Medulla oblongata (tissue), 1 donor: ENCODE measurements around the gene FCN1.

ENCODE experiments used
- DNase-seq: peaks from one replicate; pipeline ENCODE4 v3.0.0-alpha.2; 2015; ENCODE audit errors: extremely low spot score

The FCN1 gene

DNA sequence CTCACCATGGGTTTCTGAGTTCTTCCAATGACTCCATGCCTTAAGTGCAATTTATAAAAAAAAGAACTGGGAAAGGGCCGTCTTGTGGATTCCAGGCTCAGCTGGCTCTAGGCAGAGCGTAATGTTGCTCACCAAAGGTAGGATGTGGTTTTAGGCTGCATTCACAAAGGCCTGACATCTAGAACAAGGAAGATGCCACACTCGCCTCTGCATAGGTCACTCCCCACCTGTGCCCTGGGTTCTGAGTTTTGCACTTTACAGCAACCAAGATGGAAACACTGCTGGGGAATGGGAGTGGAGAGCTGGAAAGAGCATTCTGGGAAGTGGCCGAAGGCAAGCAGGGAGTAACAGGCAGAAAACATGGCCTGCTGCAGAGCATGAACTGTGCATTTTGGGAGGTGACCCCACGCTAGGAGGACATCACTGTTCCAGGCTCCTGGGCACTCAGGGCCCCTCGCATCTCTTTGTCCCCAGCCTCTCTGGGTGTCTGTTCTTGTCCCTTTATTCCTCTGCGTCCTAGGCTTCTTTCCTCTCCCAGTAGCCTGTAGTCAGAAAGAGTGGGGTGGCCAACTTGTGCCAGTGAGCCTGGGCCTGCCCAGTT is 24.8 kb downstream of the FCN1 start:
- no peak for DNase-seq

DNA sequence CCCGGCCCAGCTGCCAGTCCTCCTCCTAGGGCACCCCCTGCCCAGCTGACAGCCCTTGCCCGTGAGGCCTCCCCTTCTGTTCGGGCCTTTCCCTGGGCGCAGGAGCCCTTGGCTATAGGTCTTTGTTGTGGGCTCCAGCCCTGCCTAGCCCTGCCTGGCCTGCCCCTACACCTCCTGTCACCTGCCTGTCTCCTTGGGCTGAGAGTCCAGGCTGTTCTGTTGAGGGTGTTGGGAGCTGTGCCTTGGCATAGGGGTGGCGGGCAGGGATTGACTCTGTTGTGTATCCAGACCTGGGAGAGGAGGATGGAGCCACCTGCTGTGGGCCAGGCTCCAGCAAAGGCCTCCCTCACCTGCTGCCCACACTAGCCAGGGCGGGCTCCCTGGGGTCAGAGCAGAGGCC is 25.5 kb downstream of the FCN1 start:
- no peak for DNase-seq

DNA sequence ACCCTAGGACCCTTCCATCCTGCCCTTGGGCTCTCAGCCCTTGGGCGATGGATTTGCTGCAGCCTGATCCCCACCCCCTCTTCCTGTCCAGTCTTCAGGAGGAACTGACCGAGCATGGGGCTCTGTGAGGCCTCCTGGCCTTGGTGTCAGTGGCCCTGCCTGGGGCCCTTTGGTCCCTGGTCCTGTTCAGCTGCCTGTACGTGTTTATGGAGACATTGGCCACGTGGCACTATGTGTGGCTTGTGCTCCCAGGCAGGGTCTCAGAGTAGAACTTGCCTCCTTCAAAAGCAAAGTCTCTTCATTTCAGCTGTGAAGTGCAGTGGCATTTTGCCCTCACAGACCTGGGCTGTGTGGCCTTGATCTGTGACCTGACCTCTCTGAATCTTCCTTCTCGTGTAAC is 26.0 kb downstream of the FCN1 start:
- no peak for DNase-seq

DNA sequence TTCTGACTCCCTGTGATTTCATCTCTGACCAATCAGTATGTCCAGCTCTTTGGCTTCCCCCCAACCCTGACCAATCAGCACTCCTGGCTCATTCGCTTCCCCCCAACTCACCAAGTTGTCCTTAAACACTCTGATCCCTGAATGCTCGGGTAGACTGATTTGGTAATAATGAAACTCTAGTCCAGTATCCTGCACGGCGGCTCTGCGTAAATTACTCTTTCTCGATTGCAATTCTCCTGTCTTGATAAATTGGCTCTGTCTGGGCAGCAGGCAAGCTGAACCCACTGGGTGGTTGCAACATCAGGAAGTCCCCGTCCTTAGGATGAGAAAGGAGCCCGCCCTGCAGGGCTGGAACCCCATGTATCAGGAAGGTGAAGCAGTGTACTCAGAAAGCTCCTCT is 26.7 kb downstream of the FCN1 start:
- DNase-seq: no peak

DNA sequence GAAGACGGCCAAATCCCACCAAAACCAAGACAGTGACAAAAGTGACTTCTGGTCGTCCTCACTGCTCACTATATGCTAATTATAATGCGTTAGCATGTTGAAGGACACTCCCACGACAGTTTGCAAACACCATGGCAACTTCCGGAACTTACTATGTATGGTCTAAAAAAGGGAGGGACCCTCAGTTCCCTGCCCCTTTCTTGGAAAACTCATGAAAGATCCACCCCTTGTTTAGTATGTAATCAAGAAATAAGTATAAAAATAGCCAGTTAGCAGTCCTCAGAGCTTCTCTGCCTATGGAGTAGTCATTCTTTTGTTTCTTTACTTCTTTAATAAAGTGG is 27.6 kb downstream of the FCN1 start:
- no peak for DNase-seq

DNA sequence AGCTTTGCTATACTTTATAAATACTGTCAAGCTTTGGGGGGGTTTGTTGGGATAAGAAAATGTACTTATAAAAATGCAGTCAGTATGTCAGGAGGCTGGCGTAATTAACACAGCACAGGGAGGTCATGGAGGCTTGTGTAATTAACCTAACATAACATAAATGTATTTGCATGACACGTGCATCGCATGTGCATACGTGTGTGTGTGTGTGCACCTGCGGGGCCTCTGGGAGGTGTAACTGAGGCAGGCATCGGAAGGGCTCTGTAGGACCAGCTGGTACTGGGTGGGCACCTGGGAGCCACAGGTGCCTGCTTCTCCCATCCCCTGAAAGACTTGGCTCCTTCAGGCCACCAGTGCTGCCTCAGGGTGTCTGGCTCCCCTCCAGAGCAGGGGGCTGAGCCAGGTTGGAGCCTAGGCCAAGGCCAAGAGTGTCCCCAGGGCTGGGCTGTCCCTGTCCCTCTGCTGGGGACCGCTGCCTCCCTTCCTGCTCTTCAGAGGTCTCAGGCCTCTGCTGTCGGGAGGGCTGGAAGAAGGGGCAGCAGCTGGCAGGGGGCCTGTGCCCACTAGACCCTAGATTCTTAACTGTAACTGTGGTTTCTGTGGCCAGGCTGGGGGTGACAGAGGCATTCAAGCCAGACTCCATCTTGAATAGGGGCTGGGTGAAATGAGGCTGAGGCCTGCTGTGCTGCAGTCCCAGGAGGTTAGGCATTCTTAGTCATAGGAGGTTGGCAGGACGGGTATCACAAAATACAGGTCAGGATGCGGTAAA is 28.1 kb downstream of the FCN1 start:
- DNase-seq: no peak

DNA sequence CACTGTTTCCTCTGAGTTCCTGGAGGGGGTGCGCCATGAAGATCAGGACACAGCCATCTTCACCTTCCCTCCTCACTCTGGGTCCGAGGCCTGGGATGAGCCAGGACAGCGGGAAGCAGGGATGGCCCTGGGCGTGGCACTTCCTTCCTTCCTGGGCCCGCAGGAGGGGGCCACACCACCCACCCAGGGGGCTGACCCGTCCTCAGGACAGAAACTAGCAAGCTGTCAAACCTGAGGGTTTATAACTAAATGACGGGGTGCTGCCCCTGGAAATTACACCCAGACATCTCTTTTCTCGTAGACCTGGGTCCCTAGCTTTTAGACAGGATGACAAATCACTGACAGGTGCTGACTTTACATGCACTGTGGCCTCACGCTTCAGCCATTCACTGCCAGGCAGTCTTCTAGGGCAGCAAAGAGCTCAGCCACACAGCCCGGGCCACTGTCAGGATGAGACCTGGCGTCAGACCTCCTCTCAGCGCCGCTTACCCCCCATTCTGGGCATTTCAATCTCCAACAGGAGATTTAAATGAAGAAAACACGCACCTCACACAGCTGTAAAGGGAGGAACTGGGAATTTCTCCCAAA is 29.0 kb downstream of the FCN1 start:
- no peak for DNase-seq

DNA sequence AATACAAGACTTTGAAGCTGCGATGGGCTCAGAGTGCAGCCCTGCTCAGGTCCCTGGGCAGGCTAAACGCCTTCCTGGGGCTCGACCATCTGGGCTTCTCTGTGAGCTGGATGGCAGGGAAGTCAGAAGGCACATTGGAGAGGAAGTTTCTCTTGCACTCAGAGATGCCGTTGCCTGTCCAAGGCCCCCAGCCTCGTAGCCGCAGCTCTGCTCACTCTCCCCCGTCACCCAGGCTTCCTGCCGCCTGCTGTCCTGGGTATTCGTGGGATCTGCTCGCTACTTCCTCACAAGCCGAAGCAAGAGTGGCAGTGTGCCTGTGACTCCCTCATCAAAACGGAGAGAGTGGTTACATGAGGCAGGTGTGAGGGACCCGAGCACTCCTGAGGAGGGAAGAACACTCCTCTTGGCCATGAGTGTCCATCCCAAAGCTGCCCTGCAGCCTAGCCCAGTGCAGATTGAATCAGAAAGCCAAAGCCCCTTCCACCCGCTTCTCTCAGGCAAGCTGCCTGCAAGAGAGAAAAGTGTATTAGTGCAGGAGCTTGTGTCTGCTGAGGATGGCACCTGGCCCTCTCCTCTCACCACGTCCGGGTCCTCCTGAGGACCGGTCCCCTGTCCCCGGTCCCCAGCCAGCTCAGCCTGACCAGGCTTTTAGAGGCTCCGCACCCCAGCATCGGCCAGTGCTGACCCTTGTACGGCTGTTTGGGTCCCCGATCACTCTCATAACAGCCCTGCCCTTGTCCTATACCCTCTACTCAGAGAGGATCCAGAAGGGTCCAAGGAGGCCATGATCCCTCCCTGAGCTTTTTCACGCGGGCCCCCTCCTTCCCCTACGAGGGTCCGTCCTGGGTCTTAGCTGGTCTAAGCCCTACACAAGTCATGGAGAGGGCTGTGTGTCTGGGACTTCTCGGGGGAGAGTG is 29.8 kb downstream of the FCN1 start:
- no peak for DNase-seq

DNA sequence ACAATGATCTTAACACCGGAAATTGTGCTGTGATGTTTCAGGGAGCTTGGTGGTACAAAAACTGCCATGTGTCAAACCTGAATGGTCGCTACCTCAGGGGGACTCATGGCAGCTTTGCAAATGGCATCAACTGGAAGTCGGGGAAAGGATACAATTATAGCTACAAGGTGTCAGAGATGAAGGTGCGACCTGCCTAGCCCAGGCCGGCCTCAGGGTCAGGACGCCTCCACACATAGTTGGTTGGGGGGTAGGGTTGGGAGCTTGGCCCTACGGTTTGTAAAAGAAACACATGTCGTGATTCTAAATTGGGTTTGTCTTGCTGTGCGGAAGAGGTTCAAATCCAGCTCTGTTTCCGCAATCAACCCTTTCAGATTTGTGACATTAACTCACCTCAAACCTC is 30.5 kb downstream of the FCN1 start:
- DNase-seq: no peak

DNA sequence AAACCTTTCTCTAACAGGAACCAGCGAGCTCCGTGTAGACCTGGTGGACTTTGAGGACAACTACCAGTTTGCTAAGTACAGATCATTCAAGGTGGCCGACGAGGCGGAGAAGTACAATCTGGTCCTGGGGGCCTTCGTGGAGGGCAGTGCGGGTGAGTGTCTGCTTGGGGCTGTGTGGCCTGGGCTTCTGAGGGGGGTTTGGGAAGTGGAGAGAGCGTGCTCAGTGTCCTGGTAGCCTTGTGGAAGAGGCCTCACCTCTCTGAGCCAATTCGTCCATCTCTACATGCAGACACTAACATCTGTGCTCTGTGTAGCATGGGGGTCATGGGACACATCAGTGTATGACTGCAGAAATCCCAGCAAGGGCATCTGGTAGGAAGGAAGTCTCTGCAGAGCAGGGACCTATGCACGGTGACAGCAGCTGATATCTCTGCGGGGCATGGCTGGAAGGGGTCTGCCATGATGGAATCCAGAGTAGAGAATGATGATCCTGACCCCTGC is 31.2 kb downstream of the FCN1 start:
- DNase-seq: no peak

DNA sequence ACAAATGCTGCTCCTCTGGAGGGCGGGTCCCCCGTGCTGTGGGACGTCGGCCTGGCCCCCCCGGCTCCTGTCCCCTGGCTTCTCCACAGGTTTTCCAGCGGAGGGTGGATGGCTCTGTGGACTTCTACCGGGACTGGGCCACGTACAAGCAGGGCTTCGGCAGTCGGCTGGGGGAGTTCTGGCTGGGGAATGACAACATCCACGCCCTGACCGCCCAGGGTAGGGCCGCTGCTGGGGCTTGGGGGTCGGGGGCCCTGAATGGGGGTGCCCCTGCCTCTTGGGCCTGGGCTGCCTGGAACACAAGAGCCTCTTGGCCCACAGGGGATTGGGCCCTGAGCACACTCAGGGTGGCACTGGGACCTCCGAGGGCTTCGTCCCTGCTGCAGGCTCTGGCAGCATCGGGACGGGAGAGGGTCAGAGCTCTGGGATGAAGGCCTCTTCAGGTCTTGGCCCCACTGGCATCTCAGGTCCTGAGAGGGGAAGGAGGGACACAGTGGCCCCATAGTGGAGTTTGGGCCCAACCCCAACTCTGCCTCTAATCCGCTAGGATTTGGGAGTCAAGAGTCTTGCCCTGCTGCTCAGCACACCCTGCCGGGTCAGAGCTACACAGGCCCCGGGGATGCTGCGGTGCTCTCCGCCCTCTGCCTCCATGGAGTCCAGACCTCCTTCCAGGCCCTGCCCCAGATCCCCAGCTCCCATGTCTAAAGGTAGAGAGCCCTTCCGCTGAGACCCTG is 31.9 kb downstream of the FCN1 start:
- DNase-seq: no peak

DNA sequence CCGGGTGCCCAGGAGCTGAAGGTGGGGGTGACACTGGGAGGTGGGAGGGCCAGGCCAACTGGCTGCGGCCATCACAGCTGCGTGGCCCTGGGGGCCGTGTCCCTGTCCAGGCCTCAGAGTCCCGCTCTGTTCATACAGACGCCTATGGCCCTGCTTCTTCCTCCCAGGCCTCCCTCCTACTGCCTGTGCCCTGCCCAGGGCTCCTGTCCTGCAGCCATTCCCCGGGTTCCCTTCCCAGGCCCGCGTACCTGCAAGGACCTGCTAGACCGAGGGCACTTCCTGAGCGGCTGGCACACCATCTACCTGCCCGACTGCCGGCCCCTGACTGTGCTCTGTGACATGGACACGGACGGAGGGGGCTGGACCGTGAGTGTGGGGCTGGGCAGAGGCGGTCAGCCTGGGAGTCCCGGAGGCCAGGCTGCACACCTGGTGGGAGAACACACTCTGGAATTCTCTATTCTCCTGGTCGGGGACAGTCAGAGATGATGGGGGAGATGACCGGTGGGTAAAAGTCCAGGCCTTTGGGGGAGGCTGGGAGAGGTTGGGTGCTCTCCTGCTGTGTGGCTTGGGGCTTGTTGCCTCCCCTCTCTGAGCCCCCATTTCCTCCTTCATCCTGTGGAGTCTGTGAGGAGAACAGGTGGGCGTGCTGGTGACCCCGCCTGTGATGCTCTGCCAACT is 32.6 kb downstream of the FCN1 start:
- DNase-seq: no peak

DNA sequence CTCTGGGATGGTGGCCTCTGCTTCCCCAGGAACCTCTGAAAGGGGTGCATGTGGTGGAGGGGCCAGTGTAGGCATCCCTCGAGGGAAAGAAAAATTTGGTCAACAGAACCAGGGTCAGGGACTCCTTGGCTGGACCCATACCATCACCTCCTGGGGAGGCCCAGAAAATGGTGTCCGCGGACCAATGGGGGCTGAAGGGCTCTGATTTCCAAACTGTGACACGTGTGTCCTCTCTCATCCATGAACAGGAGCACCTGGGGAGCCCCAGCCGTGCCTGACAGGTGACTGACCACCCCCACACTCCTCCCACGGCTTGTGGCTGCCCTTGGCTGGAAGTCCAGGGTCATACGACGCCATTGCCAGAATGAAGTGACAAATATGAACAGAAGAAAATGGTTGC is 33.2 kb downstream of the FCN1 start:
- no peak for DNase-seq

DNA sequence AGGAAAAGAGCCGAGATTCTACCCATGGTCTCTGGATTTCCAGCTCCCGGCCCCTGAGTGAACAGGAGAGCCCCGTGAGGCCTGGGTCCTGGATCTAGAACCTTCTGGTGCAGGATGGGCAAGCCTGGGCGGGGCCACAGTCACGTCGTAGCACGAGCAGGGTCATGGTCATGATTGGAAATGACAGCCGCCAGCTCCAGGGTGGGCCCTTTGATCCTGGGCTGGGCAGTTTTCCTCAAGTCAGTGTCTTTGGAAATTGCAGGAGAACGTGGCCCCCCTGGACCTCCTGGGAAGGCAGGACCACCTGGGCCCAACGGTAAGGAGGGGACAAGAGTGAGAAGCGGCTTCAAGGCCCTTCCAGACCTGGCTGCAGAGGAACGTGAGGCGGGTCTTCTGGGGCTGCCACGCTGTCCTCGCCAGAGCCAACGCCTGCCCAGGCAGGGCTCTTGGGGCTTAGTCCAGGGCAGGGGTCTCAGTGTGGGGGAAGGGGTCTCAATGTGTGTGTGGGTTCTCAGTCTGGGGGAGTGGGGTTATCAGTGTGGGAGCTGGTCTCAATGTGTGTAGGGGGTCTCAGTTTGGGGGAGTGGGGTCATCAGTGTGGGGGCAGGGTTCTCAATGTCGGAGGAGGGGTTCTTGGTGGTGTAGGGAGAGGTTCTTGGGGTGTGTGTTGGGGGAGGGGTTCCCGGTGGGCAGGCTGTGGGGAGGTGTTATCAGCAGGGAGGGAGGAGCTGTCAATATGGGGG is 34.5 kb downstream of the FCN1 start:
- no peak for DNase-seq

DNA sequence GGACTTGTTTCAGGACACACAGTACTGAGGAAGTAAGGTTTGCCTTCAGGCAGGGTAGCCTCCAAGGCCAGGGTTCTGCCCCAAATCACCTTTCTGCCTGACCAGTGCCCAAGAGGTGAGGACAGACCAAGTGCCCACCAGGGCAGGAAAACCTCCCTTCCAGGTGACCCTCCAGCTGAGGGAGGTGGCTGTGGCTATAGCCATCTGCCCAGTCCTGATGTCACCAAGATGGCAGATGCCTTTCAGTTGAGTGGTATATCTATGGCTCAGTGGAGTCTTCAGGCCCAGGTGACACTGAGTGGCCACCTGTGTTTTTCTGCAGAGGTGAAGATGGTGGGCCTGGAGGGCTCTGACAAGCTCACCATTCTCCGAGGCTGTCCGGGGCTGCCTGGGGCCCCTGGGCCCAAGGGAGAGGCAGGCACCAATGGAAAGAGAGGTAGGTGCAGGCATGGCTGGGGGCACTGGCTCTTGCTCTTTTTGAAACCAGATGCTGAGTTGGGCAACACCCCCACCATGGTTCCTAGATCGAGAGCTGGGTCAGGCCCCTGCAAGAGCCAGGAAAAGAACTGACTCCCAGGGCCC is 35.4 kb downstream of the FCN1 start:
- no peak for DNase-seq

DNA sequence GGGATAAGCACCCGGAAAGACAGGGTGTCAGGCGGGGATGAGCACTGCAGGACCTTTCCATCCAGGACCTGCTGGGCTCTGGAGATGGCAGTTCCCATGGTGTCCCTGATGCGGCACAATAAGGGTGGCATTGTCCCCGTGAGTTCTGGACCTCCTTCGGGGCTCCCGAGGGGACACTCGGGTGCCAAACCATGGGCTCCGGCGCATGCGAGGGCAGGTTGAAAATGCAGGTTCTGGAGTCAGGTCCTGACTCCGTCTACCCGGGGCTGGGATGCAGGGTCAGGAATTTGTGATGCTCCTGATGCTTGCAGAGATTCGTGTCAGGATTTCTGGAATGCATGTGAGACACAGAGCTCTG is 36.4 kb downstream of the FCN1 start:
- no peak for DNase-seq

DNA sequence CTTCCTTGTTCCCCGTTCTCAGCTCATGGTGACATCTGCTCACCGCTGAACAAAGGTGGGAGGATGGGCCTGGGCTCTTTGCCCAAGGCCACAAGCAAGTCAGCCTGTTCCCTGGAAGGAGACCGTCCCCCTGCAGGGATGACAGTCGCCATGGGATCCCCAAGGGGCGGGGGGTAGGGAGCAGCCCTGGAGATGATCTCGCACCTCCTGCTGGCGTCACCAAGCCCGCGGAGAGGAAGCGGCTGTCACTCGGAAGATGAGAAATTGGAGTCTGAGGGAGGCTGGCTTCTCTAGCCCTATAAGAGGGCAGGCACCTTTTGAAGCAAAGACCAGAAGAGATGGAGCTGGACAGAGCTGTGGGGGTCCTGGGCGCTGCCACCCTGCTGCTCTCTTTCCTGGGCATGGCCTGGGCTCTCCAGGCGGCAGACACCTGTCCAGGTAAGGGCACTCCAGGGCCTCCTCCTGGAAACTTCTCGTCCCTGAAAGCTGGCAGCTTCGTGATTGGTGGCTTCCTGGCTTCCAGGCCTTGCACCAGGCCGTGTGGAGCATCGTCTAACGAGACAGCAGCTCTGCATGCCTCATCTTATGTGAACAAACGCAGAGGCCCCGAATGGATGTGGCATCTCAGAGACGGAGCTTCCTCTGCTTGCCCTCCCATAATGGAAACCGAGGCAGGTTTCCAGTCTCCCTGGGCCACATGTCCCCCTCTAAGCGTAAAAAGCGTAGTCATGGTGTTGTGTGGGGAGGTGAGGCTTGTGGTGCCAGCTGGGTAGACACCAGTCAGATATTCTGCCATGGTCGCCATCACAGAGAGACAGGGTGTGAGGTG is 37.0 kb downstream of the FCN1 start, which contains the start of gene FCN2:
Gene FCN2, plus strand, starts transcription at position 327 of the 829 bp plus-strand sequence. Its CDS starts 12 bp downstream, at position 339.
- DNase-seq: no peak

DNA sequence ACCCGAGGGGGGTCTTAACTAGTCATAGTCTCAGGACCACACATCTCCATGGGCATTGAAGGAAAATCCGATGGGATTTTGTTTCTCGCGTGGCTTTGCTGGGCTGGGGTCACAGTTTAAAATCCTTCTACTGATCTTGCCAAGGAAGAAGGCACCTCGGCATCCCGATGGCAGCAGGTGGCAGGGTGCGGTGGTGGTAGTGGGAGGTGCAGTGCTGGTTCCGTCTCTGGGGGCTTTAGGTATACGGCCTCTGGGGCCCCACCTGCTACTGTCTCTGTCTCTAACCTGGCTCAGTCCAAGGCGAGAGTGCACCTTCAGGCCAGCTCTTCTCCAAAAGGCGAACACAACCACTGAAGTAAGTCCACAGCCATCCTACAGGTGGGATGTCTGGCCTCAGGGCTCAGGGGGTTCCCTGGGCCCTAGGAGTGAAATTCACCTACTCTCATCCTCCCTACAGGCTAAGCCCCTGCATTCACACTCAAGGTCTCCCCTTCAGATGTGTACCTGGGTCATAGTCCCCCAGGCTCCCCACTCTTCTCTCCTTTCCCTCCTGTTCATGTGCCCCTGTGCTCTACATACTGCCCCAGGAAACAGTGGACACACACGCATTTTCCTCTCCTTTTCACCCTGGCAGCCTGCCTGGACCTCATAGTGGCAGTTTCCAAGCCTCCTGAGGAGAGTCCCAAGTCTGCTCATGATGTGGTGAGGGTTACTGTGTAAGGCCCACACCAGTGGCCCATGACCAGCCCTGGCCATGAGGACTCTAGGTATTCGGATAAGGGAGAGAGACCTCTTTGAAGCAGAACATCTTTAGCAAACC is 37.8 kb downstream of the FCN1 start:
- no peak for DNase-seq
